ENCODE data around the gene TRIM2. TPM values are rescaled to one million over a fixed set of nuclear protein-coding genes. Genes with fewer than 3 reads are reported as not detected.

TRIM2 gene
- polyA plus RNA-seq, 1 donor (not counting 4 experiments of a cell fraction or from before 2014, with no cell fraction given) = 10.6 TPM

DNA sequence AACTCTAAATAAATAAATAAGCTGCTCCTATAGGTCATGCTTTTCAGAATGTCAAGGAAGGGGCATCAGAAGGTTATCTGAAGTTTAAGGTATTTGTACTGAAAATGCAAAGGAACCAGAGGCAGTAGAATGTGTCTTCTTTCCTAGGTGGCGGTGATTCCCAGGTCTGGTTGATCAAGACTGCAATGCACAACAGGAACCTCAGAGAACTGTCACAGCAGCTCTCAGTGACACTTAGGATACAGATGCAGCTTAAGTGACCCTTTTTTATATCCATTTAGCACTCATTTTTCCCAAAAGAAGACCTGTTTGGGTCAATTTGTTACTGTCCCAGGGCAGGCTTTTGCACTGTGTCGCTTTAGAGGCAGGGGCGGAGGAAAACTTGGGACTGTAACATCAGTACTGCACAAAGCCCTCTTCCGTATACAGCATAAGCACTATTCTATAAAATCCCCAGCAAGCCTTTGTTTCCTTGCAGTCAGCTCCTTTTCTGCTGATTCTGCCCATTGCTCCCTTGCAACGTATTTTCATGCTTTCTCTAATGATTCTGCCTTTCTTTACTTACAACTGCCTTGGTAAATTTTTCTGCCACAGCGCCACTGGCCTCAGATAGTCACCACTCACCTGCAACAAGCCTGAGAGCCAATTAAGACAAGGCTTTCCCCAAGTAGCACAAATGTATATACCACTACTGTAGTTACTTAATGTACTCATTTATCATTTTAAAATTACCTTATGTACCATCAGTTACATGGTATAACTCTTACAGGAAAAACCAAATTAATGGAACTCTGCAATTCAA is 138.7 kb downstream of the TRIM2 start:
- H3K27me3 ChIP-seq (ENCODE audit: control insufficient read depth, extremely low read depth, insufficient read depth, low read length) = no peaks in the 10 kb centered on the region
- H3K9ac ChIP-seq (ENCODE audit: control insufficient read depth, extremely low read depth, insufficient read depth, low read length) = no peak overlapping the region
- H3K4me3 ChIP-seq (ENCODE audit: control insufficient read depth in 2 of 3, extremely low read depth in 1 of 3, insufficient read depth in 2 of 3, low read depth in 1 of 3, low read length in 3 of 3) = no peak overlapping the region
- dilution Hi-C loops (cut with MboI; ENCODE audit: extremely low pct_ligation_motif_present, low sequenced_read_pairs) = no loop called here
- no peaks in the 10 kb centered on the region for H4K20me1 ChIP-seq (ENCODE audit: control insufficient read depth, extremely low read depth, insufficient read depth, low read length)
- no peaks in the 10 kb centered on the region for H3K36me3 ChIP-seq (ENCODE audit: control insufficient read depth in 2 of 2, extremely low read depth in 1 of 2, insufficient read depth in 2 of 2, low read length in 2 of 2)
- FAIRE-seq = no peak
- no peak overlapping the region for H3K27ac ChIP-seq (ENCODE audit: control insufficient read depth, insufficient read depth, low read length)
- H3K79me2 ChIP-seq (ENCODE audit: control insufficient read depth, insufficient read depth, low read length) = peaks cover 10% of the 10 kb centered on the region
- H2AFZ ChIP-seq (ENCODE audit: control insufficient read depth, low read length) = no peak overlapping the region
- H3K9me1 ChIP-seq (ENCODE audit: control insufficient read depth, extremely low read depth, insufficient read depth, low read length) = no peaks in the 10 kb centered on the region
- TF ChIP-seq EZH2 (IDR thresholded peaks at IDR 0.05; ENCODE audit: low read length) = no peak
- TF ChIP-seq, protein P1, sequence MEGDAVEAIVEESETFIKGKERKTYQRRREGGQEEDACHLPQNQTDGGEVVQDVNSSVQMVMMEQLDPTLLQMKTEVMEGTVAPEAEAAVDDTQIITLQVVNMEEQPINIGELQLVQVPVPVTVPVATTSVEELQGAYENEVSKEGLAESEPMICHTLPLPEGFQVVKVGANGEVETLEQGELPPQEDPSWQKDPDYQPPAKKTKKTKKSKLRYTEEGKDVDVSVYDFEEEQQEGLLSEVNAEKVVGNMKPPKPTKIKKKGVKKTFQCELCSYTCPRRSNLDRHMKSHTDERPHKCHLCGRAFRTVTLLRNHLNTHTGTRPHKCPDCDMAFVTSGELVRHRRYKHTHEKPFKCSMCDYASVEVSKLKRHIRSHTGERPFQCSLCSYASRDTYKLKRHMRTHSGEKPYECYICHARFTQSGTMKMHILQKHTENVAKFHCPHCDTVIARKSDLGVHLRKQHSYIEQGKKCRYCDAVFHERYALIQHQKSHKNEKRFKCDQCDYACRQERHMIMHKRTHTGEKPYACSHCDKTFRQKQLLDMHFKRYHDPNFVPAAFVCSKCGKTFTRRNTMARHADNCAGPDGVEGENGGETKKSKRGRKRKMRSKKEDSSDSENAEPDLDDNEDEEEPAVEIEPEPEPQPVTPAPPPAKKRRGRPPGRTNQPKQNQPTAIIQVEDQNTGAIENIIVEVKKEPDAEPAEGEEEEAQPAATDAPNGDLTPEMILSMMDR (optimal IDR thresholded peaks at IDR 0.05 in 1 of 3, IDR thresholded peaks at IDR 0.05 in 1 of 3, conservative IDR thresholded peaks at IDR 0.05 in 1 of 3; ENCODE audit: extremely low read depth in 1 of 3, insufficient read depth in 2 of 3, low read length in 3 of 3) = no peak
- no peak overlapping the region for H3K4me2 ChIP-seq (ENCODE audit: control insufficient read depth, extremely low read depth, insufficient read depth, low read depth, low read length)
- no peak for DNase-seq (ENCODE audit: low read depth, low spot score)
- no peaks in the 10 kb centered on the region for H3K9me3 ChIP-seq (ENCODE audit: control insufficient read depth, low read depth, low read length)
- H3K4me1 ChIP-seq (ENCODE audit: control insufficient read depth, extremely low read depth, insufficient read depth, low read length) = peaks cover 15% of the 10 kb centered on the region

DNA sequence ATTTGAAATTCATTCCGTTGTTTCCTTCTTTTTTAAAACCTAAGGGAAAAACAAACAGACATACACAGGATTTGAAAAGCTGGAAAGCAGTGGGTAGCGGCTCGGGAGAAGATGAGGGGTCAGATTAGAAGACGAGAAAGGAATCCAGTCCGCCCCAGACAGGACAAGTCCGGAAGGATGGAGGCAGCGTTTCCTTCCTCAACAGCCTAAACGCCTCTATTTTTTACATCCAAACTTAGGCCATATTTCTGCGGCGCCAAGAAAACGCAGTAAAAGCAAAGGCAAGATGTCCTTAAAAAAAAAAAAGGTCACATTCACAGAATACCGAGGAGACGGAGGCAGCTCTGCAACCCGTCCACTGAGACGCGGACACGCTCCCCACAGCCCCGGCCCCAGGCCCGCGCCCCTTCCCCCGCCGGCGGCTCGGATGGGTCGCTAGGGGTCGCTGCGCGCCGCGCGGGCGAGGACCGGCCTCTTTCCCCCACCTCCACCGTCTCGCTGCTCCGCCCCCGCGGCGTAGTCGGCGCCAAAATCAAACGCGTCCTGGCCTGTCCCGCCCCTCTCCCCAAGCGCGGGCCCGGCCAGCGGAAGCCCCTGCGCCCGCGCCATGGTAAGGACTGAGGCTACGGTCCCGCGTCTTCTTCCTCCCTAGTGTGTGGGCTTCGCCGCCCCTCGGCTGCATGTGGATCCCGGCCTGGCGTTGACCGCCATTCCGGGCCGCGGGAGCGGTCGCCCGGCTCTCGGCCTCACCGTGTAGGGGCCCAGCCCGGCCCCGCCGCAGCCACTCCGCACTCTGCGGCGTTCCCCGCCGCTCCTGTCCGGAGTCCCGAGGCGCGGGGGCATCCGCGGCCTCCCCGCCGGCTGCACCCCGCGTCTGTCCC is 140.1 kb downstream of the TRIM2 start, which contains the start of gene MND1:
Gene MND1, plus strand, starts transcription at position 558 of the 881 bp plus-strand sequence. Its CDS starts 50 bp downstream, at position 608.
- no peak for FAIRE-seq
- H3K79me2 ChIP-seq (ENCODE audit: control insufficient read depth, insufficient read depth, low read length) = peaks cover 12% of the 10 kb centered on the region
- dilution Hi-C loops (cut with MboI; ENCODE audit: extremely low pct_ligation_motif_present, low sequenced_read_pairs) = no loop called here
- peak within 1 kb of the TSS; percentile 98 for H3K4me2 ChIP-seq (ENCODE audit: control insufficient read depth, extremely low read depth, insufficient read depth, low read depth, low read length)
- no peak for DNase-seq (ENCODE audit: low read depth, low spot score)
- H3K36me3 ChIP-seq (ENCODE audit: control insufficient read depth in 2 of 2, extremely low read depth in 1 of 2, insufficient read depth in 2 of 2, low read length in 2 of 2) = no peaks in the 10 kb centered on the region
- H3K4me1 ChIP-seq (ENCODE audit: control insufficient read depth, extremely low read depth, insufficient read depth, low read length) = peaks cover 15% of the 10 kb centered on the region
- H3K27me3 ChIP-seq (ENCODE audit: control insufficient read depth, extremely low read depth, insufficient read depth, low read length) = no peaks in the 10 kb centered on the region
- peak within 1 kb of the TSS; percentile 77 for H3K27ac ChIP-seq (ENCODE audit: control insufficient read depth, insufficient read depth, low read length)
- H4K20me1 ChIP-seq (ENCODE audit: control insufficient read depth, extremely low read depth, insufficient read depth, low read length) = no peaks in the 10 kb centered on the region
- peak within 1 kb of the TSS; percentile 69 to 94 (median 83) for H3K4me3 ChIP-seq (ENCODE audit: control insufficient read depth in 2 of 3, extremely low read depth in 1 of 3, insufficient read depth in 2 of 3, low read depth in 1 of 3, low read length in 3 of 3)
- no peak for TF ChIP-seq EZH2 (IDR thresholded peaks at IDR 0.05; ENCODE audit: low read length)
- TF ChIP-seq, protein P1 (optimal IDR thresholded peaks at IDR 0.05 in 1 of 3, IDR thresholded peaks at IDR 0.05 in 1 of 3, conservative IDR thresholded peaks at IDR 0.05 in 1 of 3; ENCODE audit: extremely low read depth in 1 of 3, insufficient read depth in 2 of 3, low read length in 3 of 3) = peak in 2 of 3 experiments; percentile 78 to 84
- H3K9ac ChIP-seq (ENCODE audit: control insufficient read depth, extremely low read depth, insufficient read depth, low read length) = peak within 1 kb of the TSS; percentile 86
- no peaks in the 10 kb centered on the region for H3K9me1 ChIP-seq (ENCODE audit: control insufficient read depth, extremely low read depth, insufficient read depth, low read length)
- H2AFZ ChIP-seq (ENCODE audit: control insufficient read depth, low read length) = peak within 1 kb of the TSS; percentile 97
- no peaks in the 10 kb centered on the region for H3K9me3 ChIP-seq (ENCODE audit: control insufficient read depth, low read depth, low read length)
